PC-9 (cell line): ENCODE results near the gene OR6K2.

Experiments used
- EZH2 ChIP-seq: fragments of 200-600 bp; sonication (generic); IDR thresholded peaks from 2 replicates; pipeline ENCODE4 v1.8.0; 2017; ENCODE audit warnings: antibody characterized with exemption, low read depth
- TF ChIP-seq, protein P1 (sequence below): fragments of 200-600 bp; sonication (generic); conservative IDR thresholded peaks from 2 replicates; pipeline ENCODE4 v1.6.1; 2017; ENCODE audit warnings: mixed run types, antibody characterized with exemption, mild to moderate bottlenecking, moderate library complexity

DNA sequence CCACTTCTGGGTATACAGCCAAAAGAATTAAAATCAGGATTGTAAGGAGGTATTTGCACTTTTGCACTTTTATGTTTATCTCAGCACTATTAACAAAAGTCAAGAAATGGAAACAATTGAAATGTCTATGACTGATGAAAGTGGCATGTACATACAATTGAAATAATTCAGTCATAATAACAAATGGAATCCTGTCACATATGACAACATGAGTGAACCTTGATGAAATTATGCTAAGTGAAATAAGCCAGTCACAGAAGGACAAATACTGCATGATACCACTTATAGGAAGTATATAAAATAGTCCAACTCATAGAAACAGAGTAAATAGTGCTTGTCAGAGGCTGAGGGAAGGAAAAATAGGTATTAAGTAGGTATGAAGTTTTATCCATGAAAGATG is 10.6 kb downstream of the OR6K2 start:
- no peak for TF ChIP-seq EZH2
- TF ChIP-seq, protein P1, sequence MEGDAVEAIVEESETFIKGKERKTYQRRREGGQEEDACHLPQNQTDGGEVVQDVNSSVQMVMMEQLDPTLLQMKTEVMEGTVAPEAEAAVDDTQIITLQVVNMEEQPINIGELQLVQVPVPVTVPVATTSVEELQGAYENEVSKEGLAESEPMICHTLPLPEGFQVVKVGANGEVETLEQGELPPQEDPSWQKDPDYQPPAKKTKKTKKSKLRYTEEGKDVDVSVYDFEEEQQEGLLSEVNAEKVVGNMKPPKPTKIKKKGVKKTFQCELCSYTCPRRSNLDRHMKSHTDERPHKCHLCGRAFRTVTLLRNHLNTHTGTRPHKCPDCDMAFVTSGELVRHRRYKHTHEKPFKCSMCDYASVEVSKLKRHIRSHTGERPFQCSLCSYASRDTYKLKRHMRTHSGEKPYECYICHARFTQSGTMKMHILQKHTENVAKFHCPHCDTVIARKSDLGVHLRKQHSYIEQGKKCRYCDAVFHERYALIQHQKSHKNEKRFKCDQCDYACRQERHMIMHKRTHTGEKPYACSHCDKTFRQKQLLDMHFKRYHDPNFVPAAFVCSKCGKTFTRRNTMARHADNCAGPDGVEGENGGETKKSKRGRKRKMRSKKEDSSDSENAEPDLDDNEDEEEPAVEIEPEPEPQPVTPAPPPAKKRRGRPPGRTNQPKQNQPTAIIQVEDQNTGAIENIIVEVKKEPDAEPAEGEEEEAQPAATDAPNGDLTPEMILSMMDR: no peak
